Lung (tissue), 12 donors: ENCODE measurements around the gene DTWD2. TPM values are rescaled to one million over a fixed set of nuclear protein-coding genes. Genes with fewer than 3 reads are reported as not detected.

ENCODE experiments used
- ATAC-seq: fragments of 200-7000 bp; cut with Tn5 transposase; one replicate; pipeline ENCODE4 v1.9.1; 2020; ENCODE audit warnings: moderate number of reproducible peaks; ENCODE audit not compliant: insufficient read depth, low FRiP score
- DNase-seq, 3 donors: peaks; one replicate each; pipeline ENCODE4 v3.0.0-alpha.2; 2013 to 2017
- H3K27ac ChIP-seq, 2 donors: one replicate each; pipeline ENCODE4 v1.5.1; 2013; ENCODE audit warnings: mild to moderate bottlenecking in 2 of 2, moderate library complexity in 2 of 2, control low read depth in 1 of 2, inconsistent platforms in 1 of 2, low read depth in 1 of 2, low read length in 1 of 2
- H3K27me3 ChIP-seq, 3 donors: one replicate each; pipeline ENCODE4 v1.5.1; 2013; ENCODE audit warnings: low read length in 2 of 3; ENCODE audit not compliant: control insufficient read depth in 3 of 3, insufficient read depth in 3 of 3
- H3K36me3 ChIP-seq, 4 donors: one replicate each; pipeline ENCODE4 v1.5.1; 2013; ENCODE audit warnings: low read length in 4 of 4, mild to moderate bottlenecking in 1 of 4, moderate library complexity in 1 of 4; ENCODE audit not compliant: control insufficient read depth in 4 of 4, insufficient read depth in 4 of 4
- H3K4me1 ChIP-seq, 5 donors: one replicate each; pipeline ENCODE4 v1.5.1; 2013; ENCODE audit warnings: low read length in 5 of 5, mild to moderate bottlenecking in 2 of 5, moderate library complexity in 1 of 5; ENCODE audit not compliant: control insufficient read depth in 5 of 5, insufficient read depth in 5 of 5
- H3K4me3 ChIP-seq: one replicate; pipeline ENCODE4 v1.5.1; 2013; ENCODE audit warnings: mild to moderate bottlenecking, control low read depth, moderate library complexity
- H3K9ac ChIP-seq, 2 donors: one replicate each; pipeline ENCODE4 v1.5.1; 2013; ENCODE audit warnings: low read length in 2 of 2, control low read depth in 1 of 2; ENCODE audit not compliant: insufficient read depth in 1 of 2
- H3K9me3 ChIP-seq, 4 donors: one replicate each; pipeline ENCODE4 v1.5.1; 2013; ENCODE audit warnings: low read length in 3 of 4, mild to moderate bottlenecking in 1 of 4, moderate library complexity in 1 of 4; ENCODE audit not compliant: control insufficient read depth in 4 of 4, insufficient read depth in 3 of 4
- WGBS, 2 donors: extraction: QIAGEN DNeasy Blood & Tissue Kit; methylation state at CpG; one replicate each; pipeline ENCODE4 v1.1.7; 2013; 5-methylcytosine and 5-hydroxymethylcytosine counted together
- polyA plus RNA-seq, 2 donors: library from polyadenylated mRNA; stranded (reverse); fragments of 200-250 nt; gene quantifications; one replicate each; pipeline ENCODE4 v1.2.1, GENCODE V29; 2013
- total RNA-seq, 2 donors: library from RNA; depleted of rRNA in 1 of 2; stranded (reverse); fragments of >200 nt in 1 of 2; gene quantifications; one replicate each; pipeline ENCODE4 v1.2.1, GENCODE V29; 2014 to 2021
- TF ChIP-seq, protein P1 (sequence below): IDR thresholded peaks from 2 replicates; pipeline ENCODE4 v1.5.1; 2012; ENCODE audit warnings: mild to moderate bottlenecking; ENCODE audit errors: control extremely low read depth, extremely low read depth
- donor health status: control.
- donor health status: control.
- donor health status: Bipolar disorder and iron deficiency.
- donor health status: healthy.
- donor health status: DM: yes; HTN: yes; CAD: no.

Gene DTWD2
- total and polyA plus RNA-seq, 4 donors, result 1.7 to 11.4 (median 5.2) TPM

DNA sequence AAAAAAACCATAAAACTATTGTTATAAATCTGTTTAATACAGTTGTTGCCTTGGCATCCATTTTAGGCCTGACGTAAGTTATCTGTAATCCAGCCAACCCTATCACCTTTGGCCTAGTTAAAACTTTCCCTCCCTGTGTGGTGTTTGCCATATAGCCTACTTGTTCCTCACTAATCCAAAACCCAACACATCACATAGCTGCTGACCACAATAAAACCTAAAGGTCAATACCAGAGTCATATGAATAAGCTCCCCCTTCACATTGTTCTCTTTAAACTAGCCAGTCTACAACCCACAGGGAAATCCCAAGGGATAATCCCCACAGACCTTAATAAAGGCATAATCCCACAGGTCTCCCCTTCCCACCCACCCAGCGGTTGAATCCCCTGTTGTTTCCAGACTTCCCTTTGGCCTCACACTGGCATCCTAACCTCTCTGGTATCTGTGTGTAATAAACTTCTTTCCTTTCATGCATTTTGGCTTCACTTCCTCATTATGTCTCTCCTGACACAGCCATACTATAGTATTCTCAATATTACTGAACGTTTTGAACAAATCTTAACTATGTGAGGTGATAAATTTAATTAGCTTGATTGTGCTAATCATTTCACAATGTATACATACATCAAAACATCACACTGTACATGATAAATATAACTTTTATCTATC is 50.8 kb downstream of the DTWD2 start:
- H3K9ac ChIP-seq, result no peak overlapping the region
- 83 to 88% methylated on average over 3 of the region's 3 CpGs for WGBS, 2 donors

DNA sequence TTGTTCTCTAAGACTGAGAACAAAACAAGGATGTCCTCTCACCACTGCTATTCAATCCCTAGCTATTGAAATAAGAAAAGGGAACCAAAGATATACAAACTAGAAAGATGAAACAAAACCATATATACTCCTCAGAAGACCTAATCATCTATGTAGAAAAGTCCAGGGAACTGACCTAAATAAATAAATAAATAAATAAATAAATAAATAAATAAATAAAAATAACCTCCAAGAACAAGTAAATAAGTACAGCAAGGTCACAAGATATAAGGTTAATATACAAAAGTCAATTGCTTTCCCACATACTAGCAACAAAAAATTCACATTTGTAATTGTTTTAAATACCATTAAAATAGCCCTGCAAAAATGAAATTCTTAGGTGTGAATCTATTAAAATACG is 54.6 kb downstream of the DTWD2 start:
- Histone ChIP-seq H3K27ac (no peak overlapping the region), H3K36me3 (peaks cover 0 to 3% (median under 1%) of the 10 kb centered on the region in 4 donors), H3K4me1 (peaks cover 0 to 3% (median 0%) of the 10 kb centered on the region in 5 donors), H3K9ac (no peak overlapping the region), H3K27me3 (no peaks in the 10 kb centered on the region), H3K9me3 (peaks cover 0 to 2% (median 0%) of the 10 kb centered on the region in 4 donors), H3K4me3 (no peak overlapping the region)
- DNase-seq (no peak), ATAC-seq (no peak)
- TF ChIP-seq, protein P1, sequence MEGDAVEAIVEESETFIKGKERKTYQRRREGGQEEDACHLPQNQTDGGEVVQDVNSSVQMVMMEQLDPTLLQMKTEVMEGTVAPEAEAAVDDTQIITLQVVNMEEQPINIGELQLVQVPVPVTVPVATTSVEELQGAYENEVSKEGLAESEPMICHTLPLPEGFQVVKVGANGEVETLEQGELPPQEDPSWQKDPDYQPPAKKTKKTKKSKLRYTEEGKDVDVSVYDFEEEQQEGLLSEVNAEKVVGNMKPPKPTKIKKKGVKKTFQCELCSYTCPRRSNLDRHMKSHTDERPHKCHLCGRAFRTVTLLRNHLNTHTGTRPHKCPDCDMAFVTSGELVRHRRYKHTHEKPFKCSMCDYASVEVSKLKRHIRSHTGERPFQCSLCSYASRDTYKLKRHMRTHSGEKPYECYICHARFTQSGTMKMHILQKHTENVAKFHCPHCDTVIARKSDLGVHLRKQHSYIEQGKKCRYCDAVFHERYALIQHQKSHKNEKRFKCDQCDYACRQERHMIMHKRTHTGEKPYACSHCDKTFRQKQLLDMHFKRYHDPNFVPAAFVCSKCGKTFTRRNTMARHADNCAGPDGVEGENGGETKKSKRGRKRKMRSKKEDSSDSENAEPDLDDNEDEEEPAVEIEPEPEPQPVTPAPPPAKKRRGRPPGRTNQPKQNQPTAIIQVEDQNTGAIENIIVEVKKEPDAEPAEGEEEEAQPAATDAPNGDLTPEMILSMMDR, result no peak
- 98 to 99% methylated on average over 1 of the region's 1 CpG for WGBS, 2 donors

More for the DNA sequence above, 50.8 kb downstream of the DTWD2 start:
- no peak for DNase-seq
- Histone ChIP-seq H3K4me3 (no peak overlapping the region), H3K27me3 (no peaks in the 10 kb centered on the region), H3K27ac (no peak overlapping the region), H3K4me1 (peaks cover 0 to 3% (median 0%) of the 10 kb centered on the region in 5 donors), H3K36me3 (peaks cover 0 to 5% (median under 1%) of the 10 kb centered on the region in 4 donors), H3K9me3 (peaks cover 0 to 2% (median 0%) of the 10 kb centered on the region in 4 donors)
- TF ChIP-seq, protein P1, result no peak
- no peak for ATAC-seq

DNA sequence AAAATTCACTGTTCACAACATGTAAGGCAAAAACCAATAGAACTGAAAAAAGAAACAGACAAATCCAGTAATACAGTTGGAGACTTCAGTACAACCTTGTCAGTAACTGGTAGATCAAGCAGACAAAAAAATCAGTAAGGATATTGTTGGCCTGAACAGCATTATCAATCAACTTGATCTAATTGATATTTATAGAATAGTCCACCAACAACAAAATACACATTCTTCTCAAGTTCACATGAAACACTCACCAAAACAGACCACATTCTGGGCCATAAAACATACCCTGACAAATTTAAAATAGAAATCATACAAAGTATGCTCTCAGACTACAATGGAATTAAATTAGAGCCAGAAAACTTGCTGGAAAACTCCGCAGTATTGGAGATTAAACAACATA is 56.8 kb downstream of the DTWD2 start:
- Histone ChIP-seq H3K4me1 (no peaks in the 10 kb centered on the region), H3K9ac (no peak overlapping the region), H3K36me3 (peaks cover 0 to 3% (median under 1%) of the 10 kb centered on the region in 4 donors), H3K4me3 (no peak overlapping the region), H3K9me3 (peaks cover 0 to 2% (median 0%) of the 10 kb centered on the region in 4 donors), H3K27me3 (no peaks in the 10 kb centered on the region), H3K27ac (no peak overlapping the region)
- ATAC-seq (no peak), DNase-seq (no peak)
- TF ChIP-seq, protein P1, result no peak
- 84 to 94% methylated on average over 1 of the region's 1 CpG for WGBS, 2 donors

DNA sequence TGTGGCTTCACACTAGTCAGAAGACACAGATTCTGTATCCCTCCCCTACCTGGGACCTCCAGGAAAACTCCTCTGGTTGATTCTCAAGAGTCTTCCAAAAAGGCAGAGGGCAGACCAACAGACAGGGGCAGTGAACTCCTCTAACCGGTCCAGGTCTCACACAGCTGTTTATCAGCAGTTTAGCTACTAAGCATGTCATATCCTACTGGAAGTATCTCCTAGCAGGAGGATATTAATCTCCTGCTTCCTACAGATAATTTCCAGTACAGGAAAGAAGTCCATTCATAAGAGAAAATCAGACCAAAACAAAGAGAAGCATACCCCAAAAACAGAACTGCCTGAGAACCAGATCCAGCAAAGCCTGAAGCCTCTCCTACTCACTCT is 64.3 kb downstream of the DTWD2 start:
- H3K4me3 ChIP-seq, result no peak overlapping the region
- WGBS, 2 donors, result 63 to 70% methylated on average over 1 of the region's 1 CpG
- TF ChIP-seq, protein P1, result no peak
- ATAC-seq (no peak), DNase-seq (no peak)
- H3K9ac ChIP-seq, result no peak overlapping the region
- H3K27me3 ChIP-seq, result no peaks in the 10 kb centered on the region
- H3K4me1 ChIP-seq, result peaks cover 0 to 12% (median 0%) of the 10 kb centered on the region in 5 donors
- H3K9me3 ChIP-seq, result no peaks in the 10 kb centered on the region
- H3K36me3 ChIP-seq, result peaks cover 0 to 1% (median 0%) of the 10 kb centered on the region in 4 donors
- no peak overlapping the region for H3K27ac ChIP-seq
